DOHH2 (cell line): ENCODE measurements around the gene CAPN15.

Experiments used
- EZH2phosphoT487 ChIP-seq: fragments of 200-600 bp; sonication (generic); IDR thresholded peaks from 2 replicates; pipeline ENCODE4 v1.6.1; 2017; ENCODE audit warnings: borderline replicate concordance, mild to moderate bottlenecking, antibody characterized with exemption, low read length, moderate library complexity, mixed read lengths
- TF ChIP-seq, protein P1 (sequence below): fragments of 200-600 bp; sonication (generic); IDR thresholded peaks from one replicate; pipeline ENCODE4 v1.5.1; 2014; ENCODE audit warnings: antibody characterized with exemption, mild to moderate bottlenecking, low read depth, low read length; ENCODE audit not compliant: poor library complexity, severe bottlenecking

DNA sequence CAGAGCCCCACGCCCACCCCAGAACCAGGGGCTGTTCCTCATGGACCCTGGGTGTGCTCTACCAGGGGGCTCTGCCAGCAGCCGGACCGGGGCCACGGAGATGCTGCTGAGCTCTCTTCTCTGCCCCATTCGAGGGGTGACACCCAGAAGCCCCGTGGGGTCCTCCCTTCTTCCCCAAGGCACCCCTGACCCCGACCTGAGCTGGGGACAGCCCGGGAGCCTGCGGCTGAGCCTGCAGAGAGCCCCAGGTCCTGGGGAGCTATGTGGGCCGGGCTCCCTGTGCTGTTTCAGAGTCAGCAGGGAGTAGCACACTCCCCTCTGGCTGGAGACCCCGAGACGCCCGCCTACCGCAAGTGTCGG is 31.5 kb downstream of the CAPN15 start:
- TF ChIP-seq, protein P1, sequence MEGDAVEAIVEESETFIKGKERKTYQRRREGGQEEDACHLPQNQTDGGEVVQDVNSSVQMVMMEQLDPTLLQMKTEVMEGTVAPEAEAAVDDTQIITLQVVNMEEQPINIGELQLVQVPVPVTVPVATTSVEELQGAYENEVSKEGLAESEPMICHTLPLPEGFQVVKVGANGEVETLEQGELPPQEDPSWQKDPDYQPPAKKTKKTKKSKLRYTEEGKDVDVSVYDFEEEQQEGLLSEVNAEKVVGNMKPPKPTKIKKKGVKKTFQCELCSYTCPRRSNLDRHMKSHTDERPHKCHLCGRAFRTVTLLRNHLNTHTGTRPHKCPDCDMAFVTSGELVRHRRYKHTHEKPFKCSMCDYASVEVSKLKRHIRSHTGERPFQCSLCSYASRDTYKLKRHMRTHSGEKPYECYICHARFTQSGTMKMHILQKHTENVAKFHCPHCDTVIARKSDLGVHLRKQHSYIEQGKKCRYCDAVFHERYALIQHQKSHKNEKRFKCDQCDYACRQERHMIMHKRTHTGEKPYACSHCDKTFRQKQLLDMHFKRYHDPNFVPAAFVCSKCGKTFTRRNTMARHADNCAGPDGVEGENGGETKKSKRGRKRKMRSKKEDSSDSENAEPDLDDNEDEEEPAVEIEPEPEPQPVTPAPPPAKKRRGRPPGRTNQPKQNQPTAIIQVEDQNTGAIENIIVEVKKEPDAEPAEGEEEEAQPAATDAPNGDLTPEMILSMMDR, result no peak
- no peak for TF ChIP-seq EZH2phosphoT487
